Measurements from ENCODE around the gene SUPT20HL1.

Gene SUPT20HL1

DNA sequence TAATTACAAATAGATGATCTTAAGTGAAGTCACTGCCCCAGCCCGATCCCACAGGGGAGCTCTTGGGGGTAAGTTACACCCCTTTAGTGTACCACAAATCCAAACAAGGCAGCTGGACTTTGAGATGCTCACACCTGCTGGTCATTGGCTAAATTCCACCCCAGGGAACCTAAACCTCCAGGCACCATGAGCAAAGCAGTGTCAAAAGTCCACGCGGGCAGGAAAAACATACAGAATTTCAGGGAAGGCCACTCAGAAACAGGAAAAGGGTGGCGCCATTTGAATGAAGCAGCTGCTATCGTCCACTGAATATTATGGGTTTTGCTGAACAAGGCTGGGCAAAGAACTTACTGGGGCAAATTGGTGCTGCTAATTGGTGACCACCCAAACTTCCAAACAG lies 30.9 kb downstream of the SUPT20HL1 start:
- TF ChIP-seq ZNF8 (CRISPR knock-in tag; IDR thresholded peaks at IDR 0.05) (no peak), CSDC2 (CRISPR knock-in tag; IDR thresholded peaks at IDR 0.05) (no peak), ZFP3 (CRISPR knock-in tag; IDR thresholded peaks at IDR 0.05) (no peak), ESRRG (CRISPR knock-in tag; IDR thresholded peaks at IDR 0.05) (no peak), ZFP30 (CRISPR knock-in tag; IDR thresholded peaks at IDR 0.05) (no peak), GLIS3 (CRISPR knock-in tag; IDR thresholded peaks at IDR 0.05) (no peak), ARNTL (CRISPR knock-in tag; IDR thresholded peaks at IDR 0.05; ENCODE audit: borderline replicate concordance, low read depth) (no peak), ISL1 (CRISPR knock-in tag; IDR thresholded peaks at IDR 0.05) (no peak), RARB (CRISPR knock-in tag; IDR thresholded peaks at IDR 0.05) (no peak), PPARA (CRISPR knock-in tag; IDR thresholded peaks at IDR 0.05; ENCODE audit: borderline replicate concordance) (no peak)
- TF ChIP-seq, protein P1, sequence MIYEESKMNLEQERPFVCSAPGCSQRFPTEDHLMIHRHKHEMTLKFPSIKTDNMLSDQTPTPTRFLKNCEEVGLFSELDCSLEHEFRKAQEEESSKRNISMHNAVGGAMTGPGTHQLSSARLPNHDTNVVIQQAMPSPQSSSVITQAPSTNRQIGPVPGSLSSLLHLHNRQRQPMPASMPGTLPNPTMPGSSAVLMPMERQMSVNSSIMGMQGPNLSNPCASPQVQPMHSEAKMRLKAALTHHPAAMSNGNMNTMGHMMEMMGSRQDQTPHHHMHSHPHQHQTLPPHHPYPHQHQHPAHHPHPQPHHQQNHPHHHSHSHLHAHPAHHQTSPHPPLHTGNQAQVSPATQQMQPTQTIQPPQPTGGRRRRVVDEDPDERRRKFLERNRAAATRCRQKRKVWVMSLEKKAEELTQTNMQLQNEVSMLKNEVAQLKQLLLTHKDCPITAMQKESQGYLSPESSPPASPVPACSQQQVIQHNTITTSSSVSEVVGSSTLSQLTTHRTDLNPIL (CRISPR knock-in tag; IDR thresholded peaks at IDR 0.05; ENCODE audit: low read depth), result no peak
- TF ChIP-seq, protein P2, sequence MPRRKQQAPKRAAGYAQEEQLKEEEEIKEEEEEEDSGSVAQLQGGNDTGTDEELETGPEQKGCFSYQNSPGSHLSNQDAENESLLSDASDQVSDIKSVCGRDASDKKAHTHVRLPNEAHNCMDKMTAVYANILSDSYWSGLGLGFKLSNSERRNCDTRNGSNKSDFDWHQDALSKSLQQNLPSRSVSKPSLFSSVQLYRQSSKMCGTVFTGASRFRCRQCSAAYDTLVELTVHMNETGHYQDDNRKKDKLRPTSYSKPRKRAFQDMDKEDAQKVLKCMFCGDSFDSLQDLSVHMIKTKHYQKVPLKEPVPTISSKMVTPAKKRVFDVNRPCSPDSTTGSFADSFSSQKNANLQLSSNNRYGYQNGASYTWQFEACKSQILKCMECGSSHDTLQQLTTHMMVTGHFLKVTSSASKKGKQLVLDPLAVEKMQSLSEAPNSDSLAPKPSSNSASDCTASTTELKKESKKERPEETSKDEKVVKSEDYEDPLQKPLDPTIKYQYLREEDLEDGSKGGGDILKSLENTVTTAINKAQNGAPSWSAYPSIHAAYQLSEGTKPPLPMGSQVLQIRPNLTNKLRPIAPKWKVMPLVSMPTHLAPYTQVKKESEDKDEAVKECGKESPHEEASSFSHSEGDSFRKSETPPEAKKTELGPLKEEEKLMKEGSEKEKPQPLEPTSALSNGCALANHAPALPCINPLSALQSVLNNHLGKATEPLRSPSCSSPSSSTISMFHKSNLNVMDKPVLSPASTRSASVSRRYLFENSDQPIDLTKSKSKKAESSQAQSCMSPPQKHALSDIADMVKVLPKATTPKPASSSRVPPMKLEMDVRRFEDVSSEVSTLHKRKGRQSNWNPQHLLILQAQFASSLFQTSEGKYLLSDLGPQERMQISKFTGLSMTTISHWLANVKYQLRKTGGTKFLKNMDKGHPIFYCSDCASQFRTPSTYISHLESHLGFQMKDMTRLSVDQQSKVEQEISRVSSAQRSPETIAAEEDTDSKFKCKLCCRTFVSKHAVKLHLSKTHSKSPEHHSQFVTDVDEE (CRISPR knock-in tag; IDR thresholded peaks at IDR 0.05), result no peak
- TF ChIP-seq, protein P3, sequence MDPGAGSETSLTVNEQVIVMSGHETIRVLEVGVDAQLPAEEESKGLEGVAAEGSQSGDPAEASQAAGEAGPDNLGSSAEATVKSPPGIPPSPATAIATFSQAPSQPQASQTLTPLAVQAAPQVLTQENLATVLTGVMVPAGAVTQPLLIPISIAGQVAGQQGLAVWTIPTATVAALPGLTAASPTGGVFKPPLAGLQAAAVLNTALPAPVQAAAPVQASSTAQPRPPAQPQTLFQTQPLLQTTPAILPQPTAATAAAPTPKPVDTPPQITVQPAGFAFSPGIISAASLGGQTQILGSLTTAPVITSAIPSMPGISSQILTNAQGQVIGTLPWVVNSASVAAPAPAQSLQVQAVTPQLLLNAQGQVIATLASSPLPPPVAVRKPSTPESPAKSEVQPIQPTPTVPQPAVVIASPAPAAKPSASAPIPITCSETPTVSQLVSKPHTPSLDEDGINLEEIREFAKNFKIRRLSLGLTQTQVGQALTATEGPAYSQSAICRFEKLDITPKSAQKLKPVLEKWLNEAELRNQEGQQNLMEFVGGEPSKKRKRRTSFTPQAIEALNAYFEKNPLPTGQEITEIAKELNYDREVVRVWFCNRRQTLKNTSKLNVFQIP (CRISPR knock-in tag; IDR thresholded peaks at IDR 0.05; ENCODE audit: borderline replicate concordance, low read depth), result no peak
- TF ChIP-seq, protein P4, sequence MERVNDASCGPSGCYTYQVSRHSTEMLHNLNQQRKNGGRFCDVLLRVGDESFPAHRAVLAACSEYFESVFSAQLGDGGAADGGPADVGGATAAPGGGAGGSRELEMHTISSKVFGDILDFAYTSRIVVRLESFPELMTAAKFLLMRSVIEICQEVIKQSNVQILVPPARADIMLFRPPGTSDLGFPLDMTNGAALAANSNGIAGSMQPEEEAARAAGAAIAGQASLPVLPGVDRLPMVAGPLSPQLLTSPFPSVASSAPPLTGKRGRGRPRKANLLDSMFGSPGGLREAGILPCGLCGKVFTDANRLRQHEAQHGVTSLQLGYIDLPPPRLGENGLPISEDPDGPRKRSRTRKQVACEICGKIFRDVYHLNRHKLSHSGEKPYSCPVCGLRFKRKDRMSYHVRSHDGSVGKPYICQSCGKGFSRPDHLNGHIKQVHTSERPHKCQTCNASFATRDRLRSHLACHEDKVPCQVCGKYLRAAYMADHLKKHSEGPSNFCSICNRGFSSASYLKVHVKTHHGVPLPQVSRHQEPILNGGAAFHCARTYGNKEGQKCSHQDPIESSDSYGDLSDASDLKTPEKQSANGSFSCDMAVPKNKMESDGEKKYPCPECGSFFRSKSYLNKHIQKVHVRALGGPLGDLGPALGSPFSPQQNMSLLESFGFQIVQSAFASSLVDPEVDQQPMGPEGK (CRISPR knock-in tag; IDR thresholded peaks at IDR 0.05; ENCODE audit: borderline replicate concordance), result no peak
- TF ChIP-seq, protein P5, sequence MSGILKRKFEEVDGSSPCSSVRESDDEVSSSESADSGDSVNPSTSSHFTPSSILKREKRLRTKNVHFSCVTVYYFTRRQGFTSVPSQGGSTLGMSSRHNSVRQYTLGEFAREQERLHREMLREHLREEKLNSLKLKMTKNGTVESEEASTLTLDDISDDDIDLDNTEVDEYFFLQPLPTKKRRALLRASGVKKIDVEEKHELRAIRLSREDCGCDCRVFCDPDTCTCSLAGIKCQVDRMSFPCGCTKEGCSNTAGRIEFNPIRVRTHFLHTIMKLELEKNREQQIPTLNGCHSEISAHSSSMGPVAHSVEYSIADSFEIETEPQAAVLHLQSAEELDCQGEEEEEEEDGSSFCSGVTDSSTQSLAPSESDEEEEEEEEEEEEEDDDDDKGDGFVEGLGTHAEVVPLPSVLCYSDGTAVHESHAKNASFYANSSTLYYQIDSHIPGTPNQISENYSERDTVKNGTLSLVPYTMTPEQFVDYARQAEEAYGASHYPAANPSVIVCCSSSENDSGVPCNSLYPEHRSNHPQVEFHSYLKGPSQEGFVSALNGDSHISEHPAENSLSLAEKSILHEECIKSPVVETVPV (CRISPR knock-in tag; IDR thresholded peaks at IDR 0.05), result no peak

DNA sequence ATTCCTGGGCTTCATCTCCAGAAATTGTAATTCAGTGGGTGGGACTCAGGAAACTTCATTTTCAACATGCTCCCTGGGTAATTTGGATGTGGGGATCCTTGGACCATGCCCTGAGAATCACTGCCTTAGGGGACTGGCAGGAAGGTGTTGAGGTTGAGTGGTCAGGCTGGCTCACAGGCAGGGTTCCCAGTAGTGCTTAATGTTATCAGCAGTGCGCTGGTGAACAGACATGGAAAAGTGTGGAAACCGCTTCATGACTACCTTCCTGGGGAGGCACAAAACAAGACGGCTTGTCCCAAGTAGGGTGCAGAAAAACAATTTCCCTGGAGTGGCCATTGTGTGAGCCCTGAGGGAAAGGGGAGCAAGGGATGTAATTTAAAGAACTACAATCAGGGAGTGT lies 31.4 kb downstream of the SUPT20HL1 start:
- ATAC-seq, result no peak
- TF ChIP-seq, protein P2 (CRISPR knock-in tag; IDR thresholded peaks at IDR 0.05), result no peak
- TF ChIP-seq, protein P1 (CRISPR knock-in tag; IDR thresholded peaks at IDR 0.05; ENCODE audit: low read depth), result no peak
- TF ChIP-seq RARB (CRISPR knock-in tag; IDR thresholded peaks at IDR 0.05), result no peak
- no peak for TF ChIP-seq SNAI2 (CRISPR knock-in tag; IDR thresholded peaks at IDR 0.05)
- TF ChIP-seq ZFP30 (CRISPR knock-in tag; IDR thresholded peaks at IDR 0.05), result no peak
- TF ChIP-seq TOX (CRISPR knock-in tag; IDR thresholded peaks at IDR 0.05; ENCODE audit: borderline replicate concordance), result no peak
- TF ChIP-seq TCF4 (CRISPR knock-in tag; IDR thresholded peaks at IDR 0.05; ENCODE audit: borderline replicate concordance), result no peak
- no peak for TF ChIP-seq GLIS3 (CRISPR knock-in tag; IDR thresholded peaks at IDR 0.05)

More for the DNA sequence above, 30.9 kb downstream of the SUPT20HL1 start:
- no peak for ATAC-seq
